A673 (cell line): Measurements from ENCODE around the gene UVSSA. TPM values are rescaled to one million over a fixed set of nuclear protein-coding genes. Genes with fewer than 3 reads are reported as not detected.
"Not testable (repeated sequence)": the region's sequence is repeated elsewhere in the genome, so short reads cannot be mapped to it uniquely, and the experiment has no call there.

Experiments used
- BruUV-seq: library from RNA; stranded (reverse); fragments of 400-500 nt; replicated peaks from 2 replicates; lab custom pipeline; 2021; lab: Mats Ljungman, UMichigan
- CTCF ChIA-PET: fragments of 300-600 bp; sonication (Branson Sonifier 250); formaldehyde crosslinking; loops from one replicate; lab custom pipeline; 2022; ENCODE audit warnings: antibody characterized with exemption; lab: Charles Lee
- POLR2A ChIA-PET: fragments of 300-600 bp; sonication (Branson Sonifier 250); formaldehyde crosslinking; loops from one replicate; lab custom pipeline; 2022; ENCODE audit warnings: antibody characterized with exemption; ENCODE audit not compliant: low non-redundant PET; lab: Charles Lee
- DNase-seq: peaks from one replicate; pipeline ENCODE4 v3.0.0-alpha.2; 2015; ENCODE audit warnings: low spot score
- H3K27ac ChIP-seq: fragments of 200-600 bp; sonication (generic); 2 replicates; pipeline ENCODE4 v1.5.1; 2016; ENCODE audit warnings: mixed run types, low read depth, mild to moderate bottlenecking, mixed read lengths, antibody characterized with exemption, low read length; ENCODE audit not compliant: poor library complexity, severe bottlenecking
- H3K27me3 ChIP-seq: fragments of 200-600 bp; sonication (generic); replicated peaks from 2 replicates; pipeline ENCODE4 v1.6.1; 2017; ENCODE audit warnings: mixed run types, low read depth, mild to moderate bottlenecking, mixed read lengths, antibody characterized with exemption, low read length; ENCODE audit not compliant: insufficient read depth, poor library complexity
- H3K36me3 ChIP-seq: fragments of 200-600 bp; sonication (generic); 2 replicates; pipeline ENCODE4 v1.6.1; 2016; ENCODE audit warnings: mixed run types, mild to moderate bottlenecking, mixed read lengths, antibody characterized with exemption, low read length; ENCODE audit not compliant: insufficient read depth, poor library complexity, severe bottlenecking
- H3K4me1 ChIP-seq: fragments of 200-600 bp; sonication (generic); 2 replicates; pipeline ENCODE4 v1.6.1; 2017; ENCODE audit warnings: mixed run types, mild to moderate bottlenecking, mixed read lengths, antibody characterized with exemption, low read length; ENCODE audit not compliant: insufficient read depth, poor library complexity, severe bottlenecking
- H3K4me3 ChIP-seq: fragments of 200-600 bp; sonication (generic); 2 replicates; pipeline ENCODE4 v1.5.1; 2016; ENCODE audit warnings: low read depth, mixed run types, mild to moderate bottlenecking, mixed read lengths, low read length; ENCODE audit not compliant: poor library complexity, severe bottlenecking
- H3K9me3 ChIP-seq: fragments of 200-600 bp; sonication (generic); 2 replicates; pipeline ENCODE4 v1.6.1; 2016; ENCODE audit warnings: mixed run types, low read depth, mild to moderate bottlenecking, mixed read lengths, antibody characterized with exemption, low read length; ENCODE audit not compliant: poor library complexity, severe bottlenecking
- CTCF ChIP-seq: fragments of 300-800, 200-600 bp; sonication (generic); conservative IDR thresholded peaks from 2 replicates; pipeline ENCODE4 v1.5.1; 2017; ENCODE audit warnings: low read depth, mild to moderate bottlenecking, antibody characterized with exemption, low read length, moderate library complexity, mixed read lengths
- EZH2 ChIP-seq: fragments of 200-600 bp; sonication (generic); IDR thresholded peaks from 2 replicates; pipeline ENCODE4 v1.6.1; 2017; ENCODE audit warnings: borderline replicate concordance, low read depth, mild to moderate bottlenecking, mixed read lengths, antibody characterized with exemption, low read length; ENCODE audit not compliant: poor library complexity, severe bottlenecking
- intact Hi-C: fragments of 100-400 bp; cut with micrococcal nuclease; formaldehyde crosslinking; loops from one replicate; pipeline ENCODE4 v1.10.0; 2022; ENCODE audit not compliant: unreplicated experiment
- total RNA-seq: library from RNA; stranded (reverse); gene quantifications from 2 replicates; pipeline ENCODE4 v1.2.3, GENCODE V29; 2021

UVSSA gene
- total RNA-seq, 1 experiment from 2014 or later = 20.3 TPM

DNA sequence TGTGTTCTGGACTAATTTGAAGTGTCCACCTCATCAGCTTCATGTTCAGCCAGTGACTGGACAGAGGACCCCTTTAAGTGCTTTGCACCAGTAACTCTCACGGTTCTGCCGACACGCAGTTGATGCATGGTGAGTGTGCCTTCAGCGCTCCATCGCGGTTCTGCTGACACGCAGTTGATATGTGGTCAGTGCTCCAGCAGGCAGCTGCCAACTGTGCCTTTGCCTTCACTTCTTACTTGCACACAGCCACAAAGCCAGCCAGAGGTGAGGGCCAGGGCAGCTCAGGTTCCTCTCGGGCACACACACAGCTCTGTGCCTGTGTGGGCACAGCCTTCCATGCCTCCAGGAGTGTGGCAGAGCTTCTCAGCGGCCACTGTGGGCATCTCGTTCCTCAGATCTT, 46.9 kb downstream of the UVSSA start:
- intact Hi-C loops = no loop called here
- no peaks in the 10 kb centered on the region for H3K4me1 ChIP-seq
- H3K9me3 ChIP-seq = peaks cover 14% of the 10 kb centered on the region
- BruUV-seq = no TSS peak
- no peak overlapping the region for H3K27ac ChIP-seq
- no peak overlapping the region for H3K4me3 ChIP-seq
- no peak for DNase-seq
- H3K36me3 ChIP-seq = no peaks in the 10 kb centered on the region
- ChIA-PET CTCF (no interaction called here), POLR2A (no interaction called here)
- H3K27me3 ChIP-seq = no peaks in the 10 kb centered on the region
- TF ChIP-seq EZH2 = no peak
- no peak for TF ChIP-seq CTCF

GRCh38 chr4:1394554-1395388, 47.8 kb downstream of the UVSSA start:
- BruUV-seq, DNase-seq, H3K27ac ChIP-seq, POLR2A ChIA-PET, intact Hi-C loops, H3K27me3 ChIP-seq, CTCF ChIA-PET, H3K36me3 ChIP-seq, H3K4me1 ChIP-seq, H3K4me3 ChIP-seq: not testable (repeated sequence)
- H3K9me3 ChIP-seq = peaks cover 14% of the 10 kb centered on the region

DNA sequence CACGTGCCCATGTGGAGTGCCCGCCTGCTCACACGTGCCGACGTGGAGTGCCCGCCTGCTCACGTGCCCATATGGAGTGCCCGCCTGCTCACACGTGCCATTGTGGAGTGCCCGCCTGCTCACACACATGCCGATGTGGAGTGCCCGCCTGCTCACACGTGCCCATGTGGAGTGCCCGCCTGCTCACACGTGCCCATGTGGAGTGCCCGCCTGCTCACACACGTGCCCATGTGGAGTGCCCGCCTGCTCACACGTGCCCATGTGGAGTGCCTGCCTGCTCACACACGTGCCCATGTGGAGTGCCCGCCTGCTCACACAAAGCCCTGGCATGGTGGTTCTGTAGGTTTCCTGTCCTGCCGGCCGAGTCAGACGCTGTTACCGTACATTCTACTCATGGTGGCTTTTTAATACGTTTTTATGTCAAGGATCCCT, 48.4 kb downstream of the UVSSA start:
- H3K4me3 ChIP-seq, intact Hi-C loops, BruUV-seq, H3K4me1 ChIP-seq, H3K36me3 ChIP-seq, H3K27me3 ChIP-seq, CTCF ChIA-PET, POLR2A ChIA-PET, H3K27ac ChIP-seq, DNase-seq: not testable (repeated sequence)
- peaks cover 14% of the 10 kb centered on the region for H3K9me3 ChIP-seq

DNA sequence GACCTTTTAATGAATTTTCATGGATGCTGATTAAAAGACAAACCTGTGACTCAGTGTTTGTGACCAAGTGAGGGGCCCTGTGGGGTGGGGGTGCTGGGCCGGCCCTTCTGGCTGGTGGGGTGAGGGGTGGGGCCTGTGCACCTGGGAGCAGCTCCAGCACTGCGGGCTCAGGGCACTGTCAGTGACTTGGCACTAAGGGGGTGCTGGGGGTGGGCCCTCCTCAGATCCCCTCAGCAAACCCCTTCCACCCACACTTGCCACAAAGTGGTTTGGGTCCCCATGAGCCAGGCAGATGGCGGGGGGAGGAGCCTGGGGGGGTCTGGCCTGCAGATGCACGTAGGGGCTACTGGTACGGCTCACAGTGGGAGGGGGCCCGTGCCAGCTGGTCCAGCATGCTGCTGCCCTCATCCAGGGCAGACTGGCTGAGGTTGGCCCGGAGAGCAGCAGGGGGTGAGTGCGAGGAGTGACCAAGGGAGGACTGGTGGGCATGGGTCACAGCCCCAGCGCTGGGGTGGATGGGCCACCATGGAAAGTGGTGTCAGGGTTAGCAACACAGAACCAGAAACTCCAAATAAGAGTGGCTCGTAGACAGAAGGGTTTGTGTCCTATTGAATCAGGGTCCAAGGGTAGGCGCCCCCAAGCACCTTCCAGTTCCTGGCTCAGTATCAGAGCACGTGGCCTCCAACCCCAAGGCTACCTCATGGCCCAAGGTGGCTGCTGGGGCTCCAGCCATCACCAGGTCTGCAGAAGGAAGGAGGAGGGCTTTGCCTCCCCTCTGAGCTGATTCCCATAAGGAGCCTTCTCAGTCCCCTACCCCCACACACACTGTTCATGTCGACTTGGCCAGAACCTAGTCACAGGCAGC, 49.2 kb downstream of the UVSSA start:
- no peaks in the 10 kb centered on the region for H3K4me1 ChIP-seq
- peaks cover 10% of the 10 kb centered on the region for H3K27me3 ChIP-seq
- H3K27ac ChIP-seq = no peak overlapping the region
- intact Hi-C loops = no loop called here
- no peak for DNase-seq
- no TSS peak for BruUV-seq
- no peak overlapping the region for H3K4me3 ChIP-seq
- peaks cover 14% of the 10 kb centered on the region for H3K9me3 ChIP-seq
- H3K36me3 ChIP-seq = no peaks in the 10 kb centered on the region
- ChIA-PET POLR2A (no interaction called here), CTCF (no interaction called here)
- TF ChIP-seq EZH2 (no peak), CTCF (no peak)
